ENCODE results near the gene ZNF813.
"Not testable (repeated sequence)": the region's sequence is repeated elsewhere in the genome, so short reads cannot be mapped to it uniquely, and the experiment has no call there.

The ZNF813 gene

DNA sequence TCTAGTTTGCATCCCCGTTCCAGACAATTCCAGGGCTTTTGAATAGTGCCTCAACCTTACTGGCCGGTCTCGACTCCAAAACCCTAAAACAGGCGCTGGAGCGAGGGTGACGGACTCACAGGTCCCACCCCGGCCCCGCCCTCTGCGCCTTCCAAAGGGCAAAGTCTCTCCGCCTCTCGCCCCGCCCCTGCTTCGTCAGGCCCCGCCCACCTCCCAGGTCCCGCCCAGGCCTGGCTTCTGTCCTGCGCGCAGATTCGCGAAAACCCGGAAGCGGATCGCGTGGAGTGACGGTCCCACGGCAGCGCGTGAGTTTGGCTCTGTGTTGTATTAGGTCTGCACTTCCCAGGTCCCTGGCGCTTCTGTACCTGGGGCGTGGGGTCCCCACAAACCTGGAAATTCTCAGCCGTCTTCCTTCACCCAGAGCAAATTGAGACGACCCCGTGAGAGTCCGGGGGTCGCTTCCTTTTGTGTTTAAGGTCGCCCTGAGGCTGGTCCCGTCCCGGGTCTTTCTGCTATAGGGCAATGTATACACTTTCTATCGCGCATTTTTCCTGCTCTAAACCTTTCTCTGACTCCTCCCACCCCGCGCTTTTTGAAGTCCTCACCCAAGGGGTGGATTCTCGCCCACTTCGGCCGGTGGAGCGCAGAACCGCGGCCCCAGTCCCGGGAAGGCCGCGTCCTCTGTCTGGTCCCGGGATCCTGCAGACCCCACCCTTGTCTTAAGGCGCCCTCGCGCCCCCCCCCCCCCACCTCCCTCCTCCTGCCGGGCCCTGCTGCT lies at the start of gene ZNF813:
ZNF813 (plus strand) TSS at position 249 of the 778 bp plus-strand sequence. CDS start 16,090 bp downstream, outside the sequence.
- peak within 1 kb of the TSS; percentile 38 to 64 for H3K27ac ChIP-seq
- TF ChIP-seq, protein P1, sequence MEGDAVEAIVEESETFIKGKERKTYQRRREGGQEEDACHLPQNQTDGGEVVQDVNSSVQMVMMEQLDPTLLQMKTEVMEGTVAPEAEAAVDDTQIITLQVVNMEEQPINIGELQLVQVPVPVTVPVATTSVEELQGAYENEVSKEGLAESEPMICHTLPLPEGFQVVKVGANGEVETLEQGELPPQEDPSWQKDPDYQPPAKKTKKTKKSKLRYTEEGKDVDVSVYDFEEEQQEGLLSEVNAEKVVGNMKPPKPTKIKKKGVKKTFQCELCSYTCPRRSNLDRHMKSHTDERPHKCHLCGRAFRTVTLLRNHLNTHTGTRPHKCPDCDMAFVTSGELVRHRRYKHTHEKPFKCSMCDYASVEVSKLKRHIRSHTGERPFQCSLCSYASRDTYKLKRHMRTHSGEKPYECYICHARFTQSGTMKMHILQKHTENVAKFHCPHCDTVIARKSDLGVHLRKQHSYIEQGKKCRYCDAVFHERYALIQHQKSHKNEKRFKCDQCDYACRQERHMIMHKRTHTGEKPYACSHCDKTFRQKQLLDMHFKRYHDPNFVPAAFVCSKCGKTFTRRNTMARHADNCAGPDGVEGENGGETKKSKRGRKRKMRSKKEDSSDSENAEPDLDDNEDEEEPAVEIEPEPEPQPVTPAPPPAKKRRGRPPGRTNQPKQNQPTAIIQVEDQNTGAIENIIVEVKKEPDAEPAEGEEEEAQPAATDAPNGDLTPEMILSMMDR (IDR thresholded peaks at IDR 0.05): no peak
- peak; percentile 94 for DNase-seq (ENCODE audit: low spot score)
- peak within 1 kb of the TSS; percentile 78 for H3K4me3 ChIP-seq

DNA sequence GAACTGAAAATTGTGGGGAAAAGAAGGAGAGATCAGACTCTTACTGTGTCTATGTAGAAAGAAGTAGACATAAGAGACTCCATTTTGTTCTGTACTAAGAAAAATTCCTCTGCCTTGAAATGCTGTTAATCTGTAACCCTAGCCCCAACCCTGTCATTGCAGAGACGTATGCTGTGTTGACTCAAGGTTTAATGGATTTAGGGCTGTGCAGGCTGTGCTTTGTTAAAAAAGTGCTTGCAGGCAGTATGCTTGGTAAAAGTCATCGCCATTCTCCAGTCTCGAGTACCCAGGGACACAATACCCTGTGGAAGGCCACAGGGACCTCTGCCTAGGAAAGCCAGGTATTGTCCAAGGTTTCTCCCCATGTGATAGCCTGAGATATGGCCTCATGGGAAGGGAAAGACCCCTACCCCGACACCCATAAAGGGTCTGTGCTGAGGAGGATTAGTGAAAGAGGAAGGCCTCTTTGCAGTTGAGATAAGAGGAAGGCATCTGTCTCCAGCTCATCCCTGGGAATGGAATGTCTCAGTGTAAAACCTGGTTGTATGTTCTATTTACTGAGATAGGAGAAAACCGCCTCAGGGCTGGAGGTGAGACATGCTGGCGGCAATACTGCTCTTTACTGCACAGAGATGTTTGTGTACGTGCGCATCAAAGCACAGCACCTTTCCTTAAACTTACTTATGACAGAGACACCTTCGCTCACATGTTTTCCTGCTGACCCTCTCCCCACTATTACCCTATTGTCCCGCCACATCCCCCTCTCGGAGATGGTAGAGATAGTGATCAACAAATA lies 46.8 kb upstream of the ZNF813 start:
- DNase-seq (ENCODE audit: low spot score); H3K27ac ChIP-seq; H3K4me3 ChIP-seq: not testable (repeated sequence)

DNA sequence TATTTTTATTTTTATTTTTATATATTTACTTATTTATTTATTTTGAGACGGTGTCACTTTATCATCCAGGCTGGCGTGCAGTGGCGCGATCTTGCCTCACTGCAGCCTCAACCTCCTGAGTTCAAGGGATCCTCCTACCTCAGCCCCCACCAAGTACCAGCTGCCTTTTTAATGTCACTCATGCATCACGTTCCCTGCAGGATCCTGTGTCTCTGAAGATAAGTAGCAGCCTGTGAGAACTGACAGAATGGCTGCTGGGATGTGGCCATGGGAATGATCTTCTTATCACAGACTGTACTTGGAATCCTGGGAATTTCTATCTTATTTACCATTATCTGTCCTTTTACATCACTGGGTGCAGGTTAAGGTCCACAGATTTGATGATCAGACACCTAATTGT lies 45.0 kb upstream of the ZNF813 start:
- H3K4me3 ChIP-seq: no peak overlapping the region
- TF ChIP-seq, protein P1 (IDR thresholded peaks at IDR 0.05): no peak
- no peak for DNase-seq (ENCODE audit: low spot score)
- H3K27ac ChIP-seq: no peak overlapping the region

DNA sequence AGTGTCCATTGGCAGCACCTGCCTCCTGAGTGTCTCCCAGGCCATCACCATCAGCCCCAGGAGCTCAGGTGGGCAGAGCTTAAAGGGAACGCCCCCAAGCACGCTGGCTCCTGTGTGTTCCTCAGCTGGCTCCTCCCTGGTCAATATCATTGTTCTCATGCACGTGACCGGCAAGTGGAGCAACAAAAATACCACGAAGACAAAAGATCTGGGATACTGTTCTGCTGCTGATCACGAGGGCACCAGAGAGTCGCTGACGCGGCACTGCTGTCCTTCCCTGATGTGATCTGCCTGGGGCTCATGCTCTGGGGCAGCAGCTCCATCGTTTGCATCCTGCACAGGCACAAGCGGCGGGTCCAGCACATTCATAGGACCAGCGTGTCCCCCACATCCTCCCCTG lies 44.5 kb upstream of the ZNF813 start:
- not testable (repeated sequence) for DNase-seq (ENCODE audit: low spot score); H3K4me3 ChIP-seq; H3K27ac ChIP-seq

DNA sequence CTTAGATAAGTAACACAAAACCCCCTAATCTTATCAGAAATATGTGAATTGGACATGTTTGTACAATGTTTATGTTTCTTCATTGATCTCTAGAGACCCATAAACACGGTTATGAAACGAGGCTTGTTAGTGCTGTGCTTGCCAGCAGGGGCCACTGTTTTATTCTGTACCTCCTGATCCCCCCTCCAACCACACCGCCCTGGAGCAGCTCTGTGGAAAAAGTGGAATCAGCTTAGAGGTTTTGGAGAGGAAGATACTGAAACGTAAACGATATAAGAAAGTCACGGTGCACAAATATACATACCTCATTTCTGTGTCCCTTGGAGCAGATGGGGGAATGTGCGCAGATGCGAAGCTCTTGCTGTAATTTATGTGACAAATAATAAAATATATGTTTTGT lies 43.9 kb upstream of the ZNF813 start:
- not testable (repeated sequence) for H3K27ac ChIP-seq; DNase-seq (ENCODE audit: low spot score); H3K4me3 ChIP-seq

DNA sequence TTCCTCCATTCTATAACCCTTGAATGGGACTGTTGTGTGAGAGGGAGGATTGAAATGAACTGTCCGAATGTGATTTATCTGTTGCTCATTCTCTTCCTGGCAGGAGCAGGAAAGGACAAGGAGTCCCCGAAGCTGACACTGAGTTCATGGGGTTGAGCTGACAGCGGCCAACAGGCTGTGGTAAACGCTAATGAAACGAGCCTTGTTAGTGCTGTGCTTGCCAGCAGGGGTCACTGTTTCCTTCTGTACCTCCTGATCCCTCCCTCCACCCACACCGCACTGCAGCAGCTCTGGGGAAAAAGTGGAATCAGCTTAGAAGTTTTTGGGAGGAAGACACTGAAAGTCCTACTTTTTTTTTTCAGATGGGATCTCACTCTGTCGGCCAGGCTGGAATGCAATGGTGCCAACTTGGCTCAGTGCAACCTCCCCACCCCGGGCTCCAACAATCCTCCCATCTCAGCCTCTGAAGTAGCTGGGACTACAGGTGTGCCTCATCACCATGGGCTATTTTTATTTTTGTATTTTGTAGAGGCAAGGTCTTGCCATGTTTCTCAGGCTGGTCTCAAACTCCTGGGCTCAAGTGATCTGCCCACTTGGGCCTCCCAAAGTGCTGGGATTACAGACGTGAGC lies 42.5 kb upstream of the ZNF813 start:
- peak; percentile 76 for DNase-seq (ENCODE audit: low spot score)
- no peak overlapping the region for H3K4me3 ChIP-seq
- no peak overlapping the region for H3K27ac ChIP-seq
- TF ChIP-seq, protein P1 (IDR thresholded peaks at IDR 0.05): peak; percentile 59

DNA sequence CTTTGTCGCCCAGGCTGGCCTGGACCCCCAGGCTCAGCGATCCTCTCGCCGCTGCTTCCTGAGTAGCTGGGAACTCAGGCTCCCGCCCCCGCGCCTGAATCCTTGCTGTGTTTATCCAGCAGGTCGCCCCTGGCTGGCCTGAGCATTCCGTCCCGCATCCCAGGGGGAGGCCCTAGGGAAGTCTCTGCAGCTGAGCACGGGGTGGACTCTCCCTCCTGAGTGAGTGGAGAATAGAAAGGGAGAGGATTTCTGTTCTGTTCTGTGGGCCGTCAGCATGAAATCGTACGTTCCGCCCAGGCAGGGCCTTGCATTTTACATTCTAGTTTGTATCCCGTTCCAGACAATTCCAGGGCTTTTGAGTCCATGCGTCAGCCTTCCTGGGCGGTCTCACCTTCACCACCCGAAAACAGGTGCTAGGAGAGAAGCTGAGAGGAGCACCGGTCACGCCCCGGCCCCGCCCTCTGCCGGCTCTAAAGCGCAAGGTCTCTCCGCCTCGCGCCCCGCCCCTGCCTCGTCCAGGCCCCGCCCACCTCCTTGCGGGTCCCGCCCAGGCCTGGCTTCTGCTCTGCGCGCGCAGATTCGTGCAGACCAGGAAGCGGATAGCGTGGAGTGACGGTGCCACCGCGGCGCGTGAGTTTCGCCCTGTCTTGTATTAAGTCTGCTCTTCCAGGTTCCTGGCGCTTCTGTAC lies 36.0 kb upstream of the ZNF813 start, which contains the start of gene ZNF761:
ZNF761 (plus strand) TSS at position 586 of the 689 bp plus-strand sequence. CDS start 15,285 bp downstream, outside the sequence.
- TF ChIP-seq, protein P1 (IDR thresholded peaks at IDR 0.05): no peak
- peak; percentile 96 for DNase-seq (ENCODE audit: low spot score)
- Histone ChIP-seq H3K4me3 (peak within 1 kb of the TSS; percentile 89), H3K27ac (peak within 1 kb of the TSS; percentile 32 to 80)

DNA sequence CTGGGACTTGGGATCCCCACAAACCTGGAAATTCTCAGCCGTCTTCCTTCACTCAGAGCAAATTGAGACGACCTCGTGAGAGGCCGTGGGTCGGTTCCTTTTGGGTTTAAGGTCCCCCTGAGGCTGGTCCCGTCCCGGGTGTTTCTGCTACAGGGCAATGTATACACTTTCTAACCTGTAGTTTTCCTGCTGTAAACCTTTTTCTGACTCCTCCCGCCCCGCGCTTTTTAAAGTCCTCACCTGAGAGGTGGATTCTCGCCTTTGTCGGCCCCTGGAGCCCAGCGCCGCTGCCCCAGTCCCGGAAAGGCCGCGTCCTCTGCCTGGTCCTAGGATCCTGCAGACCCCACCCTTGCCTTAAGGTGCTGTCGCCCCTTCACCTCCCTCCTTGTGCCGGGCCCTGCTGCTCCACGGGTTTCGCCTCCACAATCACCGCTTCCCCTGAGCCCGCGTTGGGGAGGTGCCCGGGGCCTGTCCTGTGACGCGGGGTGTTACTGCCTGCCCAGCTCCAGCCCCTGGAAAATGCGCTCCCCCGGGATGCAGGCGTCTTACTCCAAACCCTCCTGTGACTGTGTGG lies 35.4 kb upstream of the ZNF813 start:
- H3K27ac ChIP-seq: peak overlapping the region; percentile 19 to 80
- peak overlapping the region; percentile 89 for H3K4me3 ChIP-seq
- DNase-seq (ENCODE audit: low spot score): peak; percentile 76
- TF ChIP-seq, protein P1 (IDR thresholded peaks at IDR 0.05): no peak

DNA sequence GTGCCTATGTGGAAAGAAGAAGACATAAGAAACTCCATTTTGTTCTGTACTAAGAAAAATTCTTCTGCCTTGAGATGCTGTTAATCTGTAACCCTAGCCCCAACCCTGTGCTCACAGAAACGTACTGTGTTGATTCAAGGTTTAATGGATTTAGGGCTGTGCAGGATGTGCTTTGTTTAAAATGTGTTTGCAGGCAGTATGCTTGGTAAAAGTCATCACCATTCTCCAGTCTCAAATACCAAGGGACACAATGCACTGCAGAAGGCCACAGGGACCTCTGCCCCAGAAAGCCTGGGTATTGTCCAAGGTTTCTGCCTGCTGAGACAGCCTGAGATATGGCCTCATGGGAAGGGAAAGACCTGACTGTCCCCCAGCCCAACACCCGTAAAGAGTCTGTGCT lies 23.7 kb upstream of the ZNF813 start:
- not testable (repeated sequence) for H3K4me3 ChIP-seq; DNase-seq (ENCODE audit: low spot score); H3K27ac ChIP-seq

DNA sequence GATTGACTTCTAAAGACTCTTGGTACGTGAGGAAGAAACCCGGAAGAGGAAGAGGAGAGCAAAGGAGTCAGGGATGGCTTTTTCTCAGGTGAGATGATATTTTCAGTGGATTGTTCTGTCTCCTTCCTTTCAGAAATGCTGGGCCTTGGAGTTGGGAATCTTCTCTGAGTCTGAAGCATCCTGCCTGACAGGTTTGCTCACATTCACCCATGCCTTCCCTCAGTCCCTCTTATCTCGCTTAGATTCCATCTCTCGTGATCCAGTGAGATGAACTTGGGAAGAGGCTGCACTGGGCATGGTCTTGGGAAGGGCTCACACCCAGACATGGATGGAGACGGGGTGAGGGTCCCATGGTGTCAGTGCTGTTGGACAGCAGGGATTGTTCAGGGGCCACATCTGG lies 20.3 kb upstream of the ZNF813 start:
- H3K4me3 ChIP-seq; H3K27ac ChIP-seq; DNase-seq (ENCODE audit: low spot score): not testable (repeated sequence)
